BJ (cell line): Measurements from ENCODE around the gene CHEK1. TPM values are rescaled to one million over a fixed set of nuclear protein-coding genes. Genes with fewer than 3 reads are reported as not detected.

ENCODE experiments used
- CTCF ChIA-PET: fragments of 350-600 bp; formaldehyde crosslinking; extraction: SDS; loops from one replicate; lab custom pipeline; 2021; ENCODE audit warnings: antibody characterized with exemption, inconsistent platforms; lab: Yijun Ruan, JAX
- POLR2A ChIA-PET: fragments of 300-600 bp; sonication (Branson Sonifier 250); formaldehyde crosslinking; extraction: SDS; loops from one replicate; lab custom pipeline; 2021; ENCODE audit warnings: antibody characterized with exemption; lab: Charles Lee
- DNase-seq: peaks from one replicate; pipeline ENCODE4 v3.0.0-alpha.2; 2011; ENCODE audit warnings: low read depth
- H3K27me3 ChIP-seq: 2 replicates; pipeline ENCODE4 v1.6.0; 2011; ENCODE audit warnings: low read length; ENCODE audit not compliant: control insufficient read depth, insufficient read depth
- H3K36me3 ChIP-seq: 2 replicates; pipeline ENCODE4 v1.5.1; 2011; ENCODE audit warnings: low read length; ENCODE audit not compliant: control insufficient read depth, insufficient read depth
- H3K4me3 ChIP-seq: 2 replicates; pipeline ENCODE4 v1.5.1; 2011; ENCODE audit warnings: low read depth, mild to moderate bottlenecking, control low read depth, low read length
- CTCF ChIP-seq: IDR thresholded peaks from 2 replicates; pipeline ENCODE4 v1.5.1; 2011; ENCODE audit warnings: low read depth, mild to moderate bottlenecking, control low read depth, inconsistent platforms, low read length, moderate library complexity; ENCODE audit not compliant: insufficient read depth
- polyA plus RNA-seq: library from polyadenylated mRNA; depleted of rRNA; stranded (reverse); fragments of >200 nt; gene quantifications from 2 replicates; pipeline ENCODE4 v1.2.3, GENCODE V29; 2011

CHEK1 gene
- polyA plus RNA-seq, 1 experiment: 11.4 TPM

GRCh38 chr11:125645871-125646270 lies 20.9 kb downstream of the CHEK1 start:
- no peaks in the 10 kb centered on the region for H3K27me3 ChIP-seq
- POLR2A ChIA-PET: no interaction called here

GRCh38 chr11:125649465-125650166 lies 24.7 kb downstream of the CHEK1 start:
- POLR2A ChIA-PET: no interaction called here
- no peaks in the 10 kb centered on the region; the same call in none of the 2 replicates for H3K36me3 ChIP-seq
- TF ChIP-seq CTCF: no peak

More at GRCh38 chr11:125645871-125646270, 20.9 kb downstream of the CHEK1 start:
- no peak for TF ChIP-seq CTCF
- DNase-seq: no peak
- CTCF ChIA-PET: no interaction called here
- Histone ChIP-seq H3K36me3 (no peaks in the 10 kb centered on the region; the same call in none of the 2 replicates), H3K4me3 (no peak overlapping the region)

GRCh38 chr11:125662689-125663088 lies 37.7 kb downstream of the CHEK1 start:
- TF ChIP-seq CTCF: no peak
- DNase-seq: no peak
- Histone ChIP-seq H3K36me3 (no peaks in the 10 kb centered on the region), H3K4me3 (no peak overlapping the region), H3K27me3 (no peaks in the 10 kb centered on the region)
- ChIA-PET CTCF (no interaction called here), POLR2A (no interaction called here)

More at GRCh38 chr11:125649465-125650166, 24.7 kb downstream of the CHEK1 start:
- Histone ChIP-seq H3K4me3 (no peak overlapping the region), H3K27me3 (no peaks in the 10 kb centered on the region)
- CTCF ChIA-PET: interaction anchor here (0.6 to 0.7 kb wide), 3 partner anchors 16 to 116 kb away, joined by 3 to 4 read pairs (median 3); no protein-coding TSS in a partner anchor
- no peak for DNase-seq

GRCh38 chr11:125663910-125664309 lies 38.9 kb downstream of the CHEK1 start:
- POLR2A ChIA-PET: no interaction called here
- Histone ChIP-seq H3K36me3 (no peaks in the 10 kb centered on the region), H3K27me3 (no peaks in the 10 kb centered on the region), H3K4me3 (no peak overlapping the region)
- CTCF ChIA-PET: no interaction called here
- TF ChIP-seq CTCF: no peak
- no peak for DNase-seq

GRCh38 chr11:125667151-125667550 lies 42.2 kb downstream of the CHEK1 start:
- H3K36me3 ChIP-seq: no peaks in the 10 kb centered on the region
- TF ChIP-seq CTCF: no peak
- CTCF ChIA-PET: no interaction called here

More at GRCh38 chr11:125667151-125667550, 42.2 kb downstream of the CHEK1 start:
- POLR2A ChIA-PET: no interaction called here
- H3K27me3 ChIP-seq: no peaks in the 10 kb centered on the region
- DNase-seq: no peak
- H3K4me3 ChIP-seq: no peak overlapping the region
